OCI-LY7 (cell line): ENCODE results near the gene BBS10. TPM values are rescaled to one million over a fixed set of nuclear protein-coding genes. Genes with fewer than 3 reads are reported as not detected.

Source experiments
- BruUV-seq: library from RNA; stranded (reverse); fragments of 400-500 nt; replicated peaks from 2 replicates; lab custom pipeline; 2021; lab: Mats Ljungman, UMichigan
- CTCF ChIA-PET: fragments of 300-600 bp; sonication (Branson Sonifier 250); formaldehyde crosslinking; loops from one replicate; lab custom pipeline; 2022; ENCODE audit warnings: antibody characterized with exemption; ENCODE audit not compliant: unreplicated experiment; lab: Charles Lee
- POLR2A ChIA-PET: fragments of 300-600 bp; sonication (Branson Sonifier 250); formaldehyde crosslinking; loops from one replicate; lab custom pipeline; 2022; ENCODE audit warnings: antibody characterized with exemption; lab: Charles Lee
- DNase-seq: peaks from one replicate; pipeline ENCODE4 v3.0.0-alpha.2; 2015; ENCODE audit warnings: low spot score
- H2AFZ ChIP-seq: fragments of 200-600 bp; sonication (generic), shearing (Covaris generic); 2 replicates; pipeline ENCODE4 v1.6.1; 2014; ENCODE audit warnings: mild to moderate bottlenecking, antibody characterized with exemption, low read length, moderate library complexity
- H3K27ac ChIP-seq: fragments of 200-600 bp; sonication (generic); 2 replicates; pipeline ENCODE4 v1.5.1; 2014; ENCODE audit warnings: mixed run types, low read depth, mild to moderate bottlenecking, moderate library complexity, low read length, inconsistent platforms; ENCODE audit not compliant: poor library complexity, severe bottlenecking
- H3K36me3 ChIP-seq: fragments of 200-600 bp; sonication (generic); 2 replicates; pipeline ENCODE4 v1.6.1; 2014; ENCODE audit warnings: mild to moderate bottlenecking, antibody characterized with exemption, low read length, moderate library complexity, mixed read lengths; ENCODE audit not compliant: insufficient read depth
- H3K4me1 ChIP-seq: fragments of 200-600 bp; sonication (generic); 2 replicates; pipeline ENCODE4 v1.5.1; 2014; ENCODE audit warnings: mild to moderate bottlenecking, low read length; ENCODE audit not compliant: insufficient read depth, poor library complexity, severe bottlenecking
- H3K4me2 ChIP-seq: fragments of 200-600 bp; sonication (generic); 2 replicates; pipeline ENCODE4 v1.6.1; 2014; ENCODE audit warnings: mild to moderate bottlenecking, low read length
- H3K4me3 ChIP-seq: fragments of 200-600 bp; sonication (generic); 2 replicates; pipeline ENCODE4 v1.5.1; 2014; ENCODE audit warnings: mild to moderate bottlenecking, low read depth, low read length; ENCODE audit not compliant: poor library complexity, severe bottlenecking
- H3K79me2 ChIP-seq: fragments of 200-600 bp; sonication (generic); 2 replicates; pipeline ENCODE4 v1.6.1; 2016; ENCODE audit warnings: low read depth, mild to moderate bottlenecking, low read length, moderate library complexity, mixed read lengths; ENCODE audit not compliant: insufficient read depth
- H3K9me2 ChIP-seq: fragments of 200-600 bp; sonication (generic); 2 replicates; pipeline ENCODE4 v1.6.1; 2016; ENCODE audit warnings: mild to moderate bottlenecking, low read length, mixed read lengths; ENCODE audit not compliant: insufficient read depth
- H3K9me3 ChIP-seq: fragments of 200-600 bp; sonication (generic); 2 replicates; pipeline ENCODE4 v1.6.1; 2014; ENCODE audit warnings: mild to moderate bottlenecking, mixed run types, low read length, mixed read lengths
- H4K20me1 ChIP-seq: fragments of 200-600 bp; sonication (generic); 2 replicates; pipeline ENCODE4 v1.6.1; 2014; ENCODE audit warnings: mild to moderate bottlenecking, antibody characterized with exemption, low read length, moderate library complexity, mixed read lengths; ENCODE audit not compliant: insufficient read depth
- CTCF ChIP-seq: fragments of 200-600 bp; sonication (generic); conservative IDR thresholded peaks from 2 replicates; pipeline ENCODE4 v1.5.1; 2014; ENCODE audit warnings: mild to moderate bottlenecking, antibody characterized with exemption, low read length, moderate library complexity, mixed read lengths
- EZH2phosphoT487 ChIP-seq: fragments of 200-600 bp; sonication (generic); IDR thresholded peaks from 2 replicates; pipeline ENCODE4 v1.6.1; 2018; ENCODE audit warnings: low read depth, borderline replicate concordance, mild to moderate bottlenecking, mixed run types, antibody characterized with exemption, low read length, moderate library complexity, mixed read lengths
- intact Hi-C: fragments of 100-400 bp; cut with micrococcal nuclease; formaldehyde crosslinking; loops from one replicate; pipeline ENCODE4 v1.10.0; 2022; ENCODE audit not compliant: unreplicated experiment
- total RNA-seq, 2 experiments: library from RNA; depleted of rRNA in 1 of 2; stranded (reverse); fragments of >200 nt in 1 of 2; shearing (Covaris generic) in 1 of 2; gene quantifications; 2 replicates each; pipeline ENCODE4 v1.2.3, GENCODE V29; 2014 to 2022

The BBS10 gene
- total RNA-seq, 2 experiments from 2014 or later: 5.5 to 6.2 TPM

DNA sequence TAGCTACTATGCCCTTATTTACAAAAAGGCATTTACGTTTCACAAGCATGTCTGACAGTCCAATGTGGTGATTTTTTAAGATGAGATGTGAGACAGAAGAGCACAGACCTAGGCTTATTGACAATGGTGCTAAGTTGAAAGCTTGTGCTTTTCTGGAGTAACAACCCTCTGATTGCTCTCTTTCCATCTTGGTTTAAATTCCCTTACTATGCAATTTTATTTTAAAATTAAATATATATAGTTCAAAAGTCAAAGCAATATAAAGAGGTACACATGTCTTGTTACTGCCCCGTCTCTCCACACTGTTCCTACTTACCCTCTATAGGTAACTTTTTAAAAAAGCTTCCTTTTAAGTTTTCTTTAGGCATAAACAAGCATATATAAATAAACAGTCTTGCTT, 39.4 kb upstream of the BBS10 start:
- no peak overlapping the region for H3K4me2 ChIP-seq
- H3K36me3 ChIP-seq: peaks cover 63% of the 10 kb centered on the region
- no peaks in the 10 kb centered on the region for H4K20me1 ChIP-seq
- CTCF ChIA-PET: no interaction called here
- no peaks in the 10 kb centered on the region for H3K4me1 ChIP-seq
- BruUV-seq: no TSS peak
- H3K9me3 ChIP-seq: no peaks in the 10 kb centered on the region
- no peak overlapping the region for H3K27ac ChIP-seq
- intact Hi-C loops: loop anchor here (10.0 kb wide), 1 partner anchor 197 kb away; no protein-coding TSS in a partner anchor
- DNase-seq: no peak
- H2AFZ ChIP-seq: no peak overlapping the region
- no peaks in the 10 kb centered on the region for H3K79me2 ChIP-seq
- no peaks in the 10 kb centered on the region for H3K9me2 ChIP-seq
- no peak overlapping the region for H3K4me3 ChIP-seq
- TF ChIP-seq EZH2phosphoT487 (no peak), CTCF (no peak)
- POLR2A ChIA-PET: interaction anchor here (0.6 kb wide), 1 partner anchor 790 kb away, joined by 3 read pairs; no protein-coding TSS in a partner anchor

GRCh38 chr12:76384560-76384959, 36.3 kb upstream of the BBS10 start:
- no peak overlapping the region for H3K4me2 ChIP-seq
- no peak overlapping the region for H3K4me3 ChIP-seq
- no peak overlapping the region for H3K27ac ChIP-seq
- peaks cover 40% of the 10 kb centered on the region for H3K36me3 ChIP-seq
- TF ChIP-seq EZH2phosphoT487 (no peak), CTCF (no peak)
- no peaks in the 10 kb centered on the region for H3K79me2 ChIP-seq
- no peaks in the 10 kb centered on the region for H3K9me2 ChIP-seq
- H3K4me1 ChIP-seq: no peaks in the 10 kb centered on the region
- H3K9me3 ChIP-seq: no peaks in the 10 kb centered on the region
- intact Hi-C loops: loop anchor here (10.0 kb wide), 1 partner anchor 200 kb away; no protein-coding TSS in a partner anchor
- no TSS peak for BruUV-seq
- DNase-seq: no peak
- ChIA-PET POLR2A (interaction anchor here (0.7 to 1.4 kb wide), 2 partner anchors 8 to 1261 kb away, joined by 4 read pairs; no protein-coding TSS in a partner anchor), CTCF (no interaction called here)
- H2AFZ ChIP-seq: no peak overlapping the region
- no peaks in the 10 kb centered on the region for H4K20me1 ChIP-seq

DNA sequence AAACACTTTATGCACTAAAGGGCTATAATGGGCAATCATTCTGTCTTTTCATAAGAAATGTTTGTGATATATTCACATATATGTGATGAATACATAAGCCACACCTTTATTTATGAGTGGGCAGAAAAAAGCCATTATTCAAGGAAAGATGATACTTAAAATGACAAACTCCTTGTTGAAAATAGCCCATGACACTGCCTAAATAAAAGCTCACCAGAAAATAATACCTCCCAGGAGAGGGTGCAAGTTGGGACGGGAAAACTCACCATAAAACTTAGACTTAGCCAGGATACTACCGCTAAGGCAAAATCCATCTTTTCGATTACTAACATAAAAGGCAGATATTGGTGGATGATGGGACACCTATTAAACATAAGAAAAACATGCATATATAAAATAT, 35.8 kb upstream of the BBS10 start:
- Histone ChIP-seq H2AFZ (no peak overlapping the region), H4K20me1 (no peaks in the 10 kb centered on the region), H3K4me2 (no peak overlapping the region), H3K9me2 (no peaks in the 10 kb centered on the region), H3K4me1 (no peaks in the 10 kb centered on the region), H3K79me2 (no peaks in the 10 kb centered on the region), H3K9me3 (no peaks in the 10 kb centered on the region), H3K4me3 (no peak overlapping the region), H3K27ac (no peak overlapping the region), H3K36me3 (peaks cover 34% of the 10 kb centered on the region)
- no TSS peak for BruUV-seq
- no peak for DNase-seq
- intact Hi-C loops: loop anchor here (10.0 kb wide), 1 partner anchor 201 kb away; no protein-coding TSS in a partner anchor
- POLR2A ChIA-PET: no interaction called here
- no peak for TF ChIP-seq CTCF
- TF ChIP-seq EZH2phosphoT487: no peak
- CTCF ChIA-PET: no interaction called here
